Central memory CD8-positive, alpha-beta T cell (primary cell): ENCODE measurements around the gene KRT34.

Experiments
- ATAC-seq: fragments of 150-1000 bp; cut with Tn5 transposase; replicated peaks from 2 replicates; pipeline ENCODE4 v1.10.0; 2022; ENCODE audit warnings: mild to moderate bottlenecking, moderate FRiP score, moderate number of reproducible peaks; ENCODE audit not compliant: poor library complexity, severe bottlenecking; ENCODE audit errors: extremely low read depth
- DNase-seq, 2 donors: peaks; one replicate each; pipeline ENCODE4 v3.0.0; 2021; ENCODE audit warnings: low spot score in 2 of 2
- H3K27ac Mint-ChIP-seq: one replicate; pipeline ENCODE4 v1.8.0; 2022; ENCODE audit warnings: low read depth, mild to moderate bottlenecking, moderate library complexity, mixed read lengths
- H3K27me3 Mint-ChIP-seq: one replicate; pipeline ENCODE4 v1.8.0; 2022; ENCODE audit warnings: mixed read lengths
- H3K36me3 Mint-ChIP-seq: one replicate; pipeline ENCODE4 v1.8.0; 2022; ENCODE audit warnings: mild to moderate bottlenecking, moderate library complexity, mixed read lengths; ENCODE audit not compliant: insufficient read depth
- H3K4me1 Mint-ChIP-seq: one replicate; pipeline ENCODE4 v1.8.0; 2022; ENCODE audit warnings: mixed read lengths
- H3K4me3 Mint-ChIP-seq: one replicate; pipeline ENCODE4 v1.8.0; 2022; ENCODE audit warnings: mild to moderate bottlenecking, moderate library complexity, mixed read lengths
- H3K9me3 Mint-ChIP-seq: one replicate; pipeline ENCODE4 v1.8.0; 2022; ENCODE audit warnings: mixed read lengths

The KRT34 gene

DNA sequence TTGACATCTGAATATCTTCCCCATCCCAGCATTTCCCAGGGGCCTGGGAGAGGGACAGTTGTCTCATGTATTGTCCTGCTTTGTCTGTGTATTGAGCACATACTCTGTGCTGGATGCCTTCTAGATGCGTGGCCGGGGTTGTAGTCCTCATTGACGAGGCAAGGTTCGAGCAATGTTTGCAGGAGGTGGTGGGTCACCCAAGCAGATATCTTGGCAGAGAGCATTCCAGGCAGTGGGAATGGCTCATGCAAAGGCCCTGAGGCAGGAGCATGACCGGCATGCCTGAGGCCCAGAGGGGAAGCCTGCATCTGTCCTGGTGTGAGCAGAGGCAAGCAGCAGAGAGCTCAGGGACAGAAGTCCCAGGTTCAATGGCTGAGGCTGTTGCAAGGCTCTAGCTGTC lies 49.0 kb downstream of the KRT34 start:
- Mint-ChIP-seq H3K27ac (peak overlapping the region; percentile 63), H3K27me3 (no peaks in the 10 kb centered on the region), H3K4me3 (peak overlapping the region; percentile 31), H3K9me3 (no peaks in the 10 kb centered on the region), H3K36me3 (no peaks in the 10 kb centered on the region), H3K4me1 (peaks cover 41% of the 10 kb centered on the region)
- DNase-seq (no peak), ATAC-seq (no peak)

- peaks cover 2% of the 10 kb centered on the region for H3K36me3 Mint-ChIP-seq
Measured at GRCh38 chr17:41332239-41332638, 49.9 kb downstream of the KRT34 start.

GRCh38 chr17:41331606-41332005 lies 50.5 kb downstream of the KRT34 start:
- no peaks in the 10 kb centered on the region for H3K9me3 Mint-ChIP-seq
- no peak overlapping the region for H3K27ac Mint-ChIP-seq
- no peak for ATAC-seq
- peaks cover 2% of the 10 kb centered on the region for H3K36me3 Mint-ChIP-seq
- H3K4me3 Mint-ChIP-seq = no peak overlapping the region
- peaks cover 50% of the 10 kb centered on the region for H3K4me1 Mint-ChIP-seq
- DNase-seq = no peak
- H3K27me3 Mint-ChIP-seq = no peaks in the 10 kb centered on the region

More at GRCh38 chr17:41332239-41332638, 49.9 kb downstream of the KRT34 start:
- Mint-ChIP-seq H3K4me1 (peaks cover 44% of the 10 kb centered on the region), H3K4me3 (no peak overlapping the region), H3K9me3 (no peaks in the 10 kb centered on the region), H3K27ac (peak overlapping the region; percentile 12), H3K27me3 (no peaks in the 10 kb centered on the region)
- no peak for ATAC-seq
- no peak for DNase-seq

DNA sequence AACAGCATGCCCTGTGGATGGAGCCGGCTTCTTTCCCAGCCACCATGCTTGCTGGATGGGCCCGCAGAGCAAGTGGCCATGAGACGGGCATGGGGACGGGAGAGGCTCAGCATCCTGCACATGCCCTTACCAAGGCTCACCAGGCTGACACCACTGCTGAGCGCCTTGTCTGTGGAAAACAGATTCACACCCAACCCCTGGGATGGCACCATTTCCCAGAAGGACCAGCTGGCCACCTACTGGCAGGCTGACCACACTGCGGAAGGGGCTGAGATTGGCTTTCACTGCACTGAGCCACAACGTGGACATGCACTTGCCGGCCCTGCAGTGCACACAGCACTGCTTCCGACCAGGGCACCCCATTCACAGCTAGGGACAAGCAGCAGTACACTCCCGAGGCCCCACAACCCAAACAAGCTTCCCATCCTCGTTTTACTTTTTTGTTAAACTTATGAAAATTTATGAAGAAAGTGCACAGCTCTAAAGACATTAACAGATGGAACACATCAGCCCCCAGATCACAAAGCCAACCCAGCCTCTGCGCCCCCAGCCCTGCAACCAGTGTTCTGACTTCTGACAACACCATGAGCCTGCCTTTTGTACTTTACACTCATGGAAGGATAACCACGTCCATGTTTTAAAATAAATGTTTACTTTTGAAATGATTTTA lies 52.7 kb downstream of the KRT34 start:
- H3K27ac Mint-ChIP-seq = no peak overlapping the region
- no peaks in the 10 kb centered on the region for H3K9me3 Mint-ChIP-seq
- ATAC-seq (no peak), DNase-seq (no peak)
- H3K27me3 Mint-ChIP-seq = no peaks in the 10 kb centered on the region
- no peak overlapping the region for H3K4me3 Mint-ChIP-seq
- peaks cover 42% of the 10 kb centered on the region for H3K4me1 Mint-ChIP-seq
- peaks cover 3% of the 10 kb centered on the region for H3K36me3 Mint-ChIP-seq

- Mint-ChIP-seq H3K9me3 (no peaks in the 10 kb centered on the region), H3K36me3 (peaks cover 5% of the 10 kb centered on the region), H3K4me1 (peaks cover 39% of the 10 kb centered on the region), H3K27me3 (no peaks in the 10 kb centered on the region), H3K4me3 (no peak overlapping the region), H3K27ac (no peak overlapping the region)
- no peak for ATAC-seq
- no peak for DNase-seq
Measured at GRCh38 chr17:41328207-41328606, 53.9 kb downstream of the KRT34 start.
